Measurements from ENCODE around the gene COX5B.

GRCh38 chr2:97669448-97669847 is 23.6 kb downstream of the COX5B start, which contains the start of gene C2orf92:
- TF ChIP-seq CTCF (conservative IDR thresholded peaks at IDR 0.05) (no peak), EZH2 (IDR thresholded peaks at IDR 0.05; ENCODE audit: low read depth) (no peak)
